RCC 7860 (cell line): ENCODE measurements around the gene CTAG1A.
"Not testable (repeated sequence)": the region's sequence is repeated elsewhere in the genome, so short reads cannot be mapped to it uniquely, and the experiment has no call there.

ENCODE experiments used
- DNase-seq: peaks from one replicate; pipeline ENCODE4 v3.0.0-alpha.2; 2015; ENCODE audit warnings: low spot score
- FAIRE-seq: peaks from 2 replicates; lab custom pipeline; 2012; peaks lifted over from hg19 to GRCh38; lab: Jason Lieb, UNC

CTAG1A gene

DNA sequence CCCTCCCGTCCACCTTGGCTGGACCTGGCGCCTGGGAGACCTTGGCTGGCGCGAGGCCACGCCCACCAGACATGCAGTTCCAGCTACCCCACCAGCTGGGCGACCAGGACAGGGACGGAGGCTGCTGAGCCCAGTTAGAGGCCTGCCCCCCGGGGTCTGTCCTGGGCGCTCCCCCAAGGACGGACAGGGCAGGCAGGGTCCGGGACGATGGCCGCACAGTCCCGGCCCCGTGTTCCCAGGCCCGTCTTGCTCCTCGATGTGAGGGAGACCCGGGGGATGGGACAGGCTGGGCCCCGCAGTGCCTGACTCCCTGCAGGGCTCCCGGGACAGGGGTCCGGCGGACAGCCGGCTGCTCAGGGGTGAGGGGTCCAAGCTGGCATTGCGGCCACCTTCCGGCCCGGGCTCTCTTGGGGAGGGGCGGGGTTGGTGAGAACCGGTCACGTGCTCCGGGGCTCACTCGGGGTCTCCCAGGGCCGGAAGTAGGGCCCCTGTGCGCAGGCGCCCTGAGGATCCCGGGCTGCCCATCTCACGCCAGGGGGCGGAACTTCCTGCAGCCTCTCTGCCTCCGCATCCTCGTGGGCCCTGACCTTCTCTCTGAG, at the start of gene CTAG1A:
Gene CTAG1A, plus strand, starts transcription at position 549 of the 599 bp plus-strand sequence. CDS start 74 bp downstream, outside the sequence.
- not testable (repeated sequence) for FAIRE-seq, DNase-seq

GRCh38 chrX:154535892-154536291, 49.0 kb upstream of the CTAG1A start:
- no peak for DNase-seq
- FAIRE-seq = no peak

DNA sequence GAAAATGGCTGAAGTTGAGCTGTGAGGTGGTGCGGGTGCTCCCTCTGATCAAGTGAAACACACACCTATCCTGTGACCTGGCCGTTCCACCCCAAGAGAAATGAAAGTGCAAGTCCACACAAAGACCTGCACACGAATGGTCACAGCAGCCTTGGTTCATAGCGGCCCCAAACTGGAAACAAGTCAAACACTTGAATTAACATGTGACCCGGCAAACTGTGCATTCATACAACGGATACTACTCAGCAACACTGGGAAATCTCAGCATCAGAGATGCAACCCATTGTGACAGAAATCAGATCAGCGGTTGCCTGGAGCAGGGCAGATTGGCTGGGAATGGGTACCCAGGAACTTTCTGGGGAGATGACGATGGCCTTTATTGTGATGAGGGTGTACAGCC, 45.9 kb upstream of the CTAG1A start:
- DNase-seq (no peak), FAIRE-seq (no peak)

DNA sequence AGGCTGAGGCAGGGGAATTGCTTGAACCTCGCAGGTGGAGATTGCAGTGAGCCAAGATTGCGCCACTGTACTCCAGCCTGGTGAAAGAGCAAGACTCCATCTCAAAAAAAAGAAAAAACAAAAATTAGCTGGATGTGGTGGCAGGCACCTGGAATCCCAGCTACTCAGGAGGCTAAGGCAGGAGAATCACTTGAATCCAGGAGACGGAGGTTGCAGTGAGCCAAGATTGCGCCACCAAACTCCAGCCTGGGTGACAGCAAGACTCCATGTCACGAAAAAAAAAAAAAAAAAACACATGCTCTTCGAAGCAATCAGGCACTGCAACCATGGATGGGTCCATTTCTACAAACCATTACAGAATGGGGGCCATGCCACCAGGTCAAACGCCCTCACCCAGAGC, 44.6 kb upstream of the CTAG1A start:
- DNase-seq, FAIRE-seq: not testable (repeated sequence)

GRCh38 chrX:154540897-154541535, 43.9 kb upstream of the CTAG1A start:
- FAIRE-seq = peak; percentile 87

GRCh38 chrX:154541589-154541895, 43.4 kb upstream of the CTAG1A start:
- no peak for DNase-seq
- FAIRE-seq = no peak

More at GRCh38 chrX:154540897-154541535, 43.9 kb upstream of the CTAG1A start:
- DNase-seq = peak; percentile 79

- DNase-seq (peak; percentile 96), FAIRE-seq (peak; percentile 96)
These were observed 42.8 kb upstream of the CTAG1A start for GRCh38 chrX:154541896-154542722.

DNA sequence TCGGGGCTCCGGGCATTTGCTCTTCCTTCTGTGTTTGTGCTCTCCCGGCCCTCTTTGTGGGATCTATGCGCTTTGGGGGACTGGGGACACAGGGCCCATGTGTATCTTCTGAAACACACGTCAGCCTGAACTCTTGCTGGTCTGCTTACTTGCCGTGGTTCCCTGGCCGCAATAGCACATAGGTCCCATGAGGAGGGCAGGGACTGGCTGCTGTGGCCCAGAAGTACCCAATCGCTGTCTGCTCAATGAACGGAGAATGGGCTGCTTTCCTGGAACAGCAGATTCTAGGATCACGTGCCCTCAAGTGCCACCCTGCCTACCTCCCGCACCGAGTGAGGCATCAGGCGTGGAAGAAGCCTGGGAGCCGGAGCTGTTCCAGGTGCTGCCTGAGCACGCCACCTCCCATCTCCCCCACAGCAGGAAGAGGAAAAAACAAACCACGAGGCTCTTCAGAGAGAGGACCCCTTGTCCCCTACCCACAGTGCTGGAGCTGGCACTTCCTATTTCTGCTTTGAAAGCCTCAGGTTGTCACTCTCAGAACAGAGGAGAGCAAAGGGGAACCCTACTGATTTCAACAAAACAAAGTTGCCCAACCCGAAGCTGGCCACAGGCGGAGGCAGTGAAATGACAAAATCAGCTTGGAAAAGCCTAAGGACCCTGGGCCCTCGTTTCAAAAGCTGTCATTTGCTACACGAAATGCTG, 42.1 kb upstream of the CTAG1A start:
- DNase-seq = peak; percentile 72
- FAIRE-seq = peak; percentile 51

DNA sequence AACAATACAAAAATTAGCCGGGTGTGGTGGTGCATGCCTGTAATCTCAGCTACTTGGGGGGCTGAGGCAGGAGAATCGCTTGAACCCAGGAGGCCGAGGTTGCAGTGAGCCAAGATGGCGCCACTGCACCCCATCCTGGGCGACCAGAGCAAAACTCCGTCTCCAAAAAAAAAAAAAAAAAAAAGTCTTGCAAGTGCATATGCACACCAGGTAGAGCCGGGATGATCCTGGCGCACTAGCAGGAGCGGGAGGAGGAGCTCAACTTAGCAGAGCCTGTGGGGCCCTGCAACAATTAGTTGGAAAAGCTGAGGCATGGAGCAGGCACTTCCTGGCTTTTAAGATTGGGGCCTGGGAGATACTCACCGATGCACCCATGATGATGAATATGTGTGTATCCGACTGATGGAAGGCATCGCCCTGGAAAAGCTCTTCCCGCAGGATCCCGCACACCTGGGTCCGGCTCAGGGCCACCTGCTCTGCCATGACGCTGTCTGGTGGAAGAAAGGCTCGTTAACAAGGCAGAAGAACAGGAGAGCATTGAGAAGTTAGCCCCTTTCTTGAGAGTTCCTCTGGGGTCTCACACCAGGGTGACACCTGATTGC, 39.2 kb upstream of the CTAG1A start:
- DNase-seq (no peak), FAIRE-seq (no peak)

DNA sequence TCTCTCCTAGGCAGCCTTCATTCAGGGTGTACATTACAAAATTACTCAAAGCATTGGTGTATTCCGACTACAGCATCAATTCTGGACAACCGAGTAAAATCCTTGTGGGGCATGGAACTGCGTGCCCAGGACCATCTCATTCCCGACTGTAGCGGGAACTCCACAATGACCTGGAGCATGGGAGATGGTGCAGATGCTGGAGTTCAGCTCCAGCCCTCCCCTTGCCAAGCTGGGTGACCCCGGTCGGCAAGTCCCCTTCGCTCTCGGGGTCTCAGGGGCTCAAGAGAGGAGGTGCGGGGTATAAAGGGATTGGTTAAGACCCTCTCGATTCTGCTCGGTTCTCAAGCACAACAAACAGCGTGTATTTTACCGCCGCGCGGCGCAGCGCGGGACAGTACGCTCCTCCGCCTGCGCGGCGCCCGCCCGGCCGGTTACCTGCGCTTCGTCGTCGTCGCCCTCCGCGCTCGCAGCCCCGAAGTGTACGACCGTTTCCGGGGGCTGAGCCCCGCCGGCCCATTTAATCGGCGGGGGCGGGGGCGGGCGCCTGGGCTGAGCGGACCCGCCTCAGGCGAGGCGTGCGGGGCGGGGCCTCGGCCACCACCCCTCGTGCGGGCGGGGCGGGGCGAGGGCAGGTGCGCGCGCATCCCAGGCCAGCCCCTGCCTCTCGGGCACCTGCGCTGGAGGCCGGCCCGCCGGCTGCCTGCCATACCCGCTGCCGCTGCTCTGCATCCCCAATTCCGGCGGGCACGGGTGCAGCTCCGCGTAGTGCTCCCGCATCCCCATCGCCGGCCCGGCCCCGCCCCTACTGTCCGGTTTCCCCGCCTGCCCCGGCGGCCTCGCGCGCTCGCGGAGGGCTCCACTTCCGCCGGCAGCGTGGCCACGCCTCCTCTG, 38.3 kb upstream of the CTAG1A start, which contains the start of gene G6PD:
Gene G6PD, minus strand, starts transcription at position 493 of the 891 bp plus-strand sequence. CDS start 691 bp downstream, outside the sequence.
- peak; percentile 50 for DNase-seq
- no peak for FAIRE-seq

DNA sequence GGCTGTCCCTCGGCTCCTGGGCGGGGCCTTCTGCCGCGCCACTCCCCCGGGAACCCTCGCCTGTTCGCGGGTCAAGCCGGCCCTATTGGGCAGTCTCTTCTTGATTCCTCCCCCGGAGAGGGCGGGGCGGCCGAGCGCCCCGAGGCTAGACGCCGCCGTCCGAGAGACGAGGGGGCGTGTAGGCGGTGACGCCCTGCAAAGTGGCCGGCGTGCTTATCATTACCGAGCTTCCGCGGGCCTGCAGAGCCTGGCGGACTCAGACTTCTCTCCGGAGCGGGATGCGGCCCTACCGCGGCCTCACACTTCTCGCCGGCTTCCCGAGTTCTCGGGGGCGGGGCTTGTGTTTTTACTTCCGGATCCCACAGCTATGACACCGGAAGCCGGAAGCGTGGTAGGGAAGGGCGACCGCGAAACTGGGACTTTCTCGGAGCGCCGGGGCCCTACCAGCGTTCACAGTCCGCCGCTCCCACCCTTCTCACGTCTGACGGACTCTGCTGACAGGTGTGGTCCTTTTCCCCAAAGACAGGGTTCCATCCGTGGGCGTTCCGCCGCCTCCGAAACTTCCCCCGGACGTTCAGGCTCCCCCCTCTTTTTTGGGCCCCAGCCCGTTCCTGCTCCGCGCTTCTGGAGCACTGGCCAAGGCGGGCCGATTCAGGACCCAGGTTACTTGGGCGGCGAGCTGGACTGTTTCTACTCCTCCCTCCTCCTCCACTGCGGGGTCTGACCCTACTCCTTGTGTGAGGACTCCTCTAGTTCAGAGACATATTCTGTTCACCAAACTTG, 37.5 kb upstream of the CTAG1A start, which contains the start of gene IKBKG:
Gene IKBKG, plus strand, starts transcription at position 376 of the 783 bp plus-strand sequence. CDS start 4,383 bp downstream, outside the sequence.
- peak; percentile 37 for FAIRE-seq
- peak; percentile 80 for DNase-seq

GRCh38 chrX:154548028-154548316, 37.0 kb upstream of the CTAG1A start:
- no peak for FAIRE-seq
- peak; percentile 3 for DNase-seq

DNA sequence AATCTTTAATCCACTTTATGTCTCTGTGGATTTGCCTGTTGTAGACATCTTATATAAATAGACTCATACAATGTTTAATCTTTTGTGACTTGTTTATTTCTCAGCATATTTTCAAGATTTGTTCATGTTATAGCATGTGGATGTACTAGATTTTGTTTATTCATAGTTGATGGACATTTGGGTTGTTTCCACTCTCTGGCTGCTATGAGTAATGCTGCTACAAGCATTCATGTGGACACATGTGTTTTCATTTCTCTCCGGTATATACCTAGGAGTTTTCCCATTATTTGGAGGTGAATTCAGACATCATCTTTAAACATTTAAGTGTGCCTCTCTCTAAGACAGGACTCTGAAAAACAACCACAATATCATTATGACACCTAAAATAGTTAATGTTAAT, 35.2 kb upstream of the CTAG1A start:
- no peak for FAIRE-seq
- DNase-seq = no peak

- not testable (repeated sequence) for DNase-seq, FAIRE-seq
These were observed 32.7 kb upstream of the CTAG1A start for GRCh38 chrX:154552112-154552806.

GRCh38 chrX:154558060-154558690, 26.8 kb upstream of the CTAG1A start:
- not testable (repeated sequence) for DNase-seq, FAIRE-seq

GRCh38 chrX:154558896-154559295, 26.0 kb upstream of the CTAG1A start:
- not testable (repeated sequence) for FAIRE-seq, DNase-seq

- not testable (repeated sequence) for FAIRE-seq, DNase-seq
These were observed 24.6 kb upstream of the CTAG1A start for GRCh38 chrX:154560326-154560725.

DNA sequence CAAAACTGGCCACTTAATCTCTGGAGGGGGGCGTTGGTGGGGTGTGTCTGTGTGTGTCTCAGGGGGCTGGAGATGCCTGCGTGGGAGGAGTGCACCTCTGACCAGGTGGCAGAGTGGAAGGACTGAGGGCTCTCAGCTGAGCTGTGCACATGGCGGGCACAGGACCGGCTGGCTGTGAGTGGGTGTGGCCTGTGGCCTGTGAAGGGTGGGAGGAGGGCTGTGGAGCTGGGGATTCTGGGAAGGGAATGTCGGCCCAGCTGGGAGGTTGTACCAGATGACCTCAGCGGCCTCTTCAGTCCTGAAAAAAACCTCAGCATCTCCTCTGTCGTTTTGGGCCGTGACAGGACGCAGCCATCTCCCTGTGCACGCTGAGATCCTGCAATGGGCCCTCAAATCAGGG, 22.6 kb upstream of the CTAG1A start:
- DNase-seq, FAIRE-seq: not testable (repeated sequence)
